IMR-90 (cell line): ENCODE measurements around the gene ARMH3. TPM values are rescaled to one million over a fixed set of nuclear protein-coding genes. Genes with fewer than 3 reads are reported as not detected.

ENCODE experiments used
- ATAC-seq: fragments of 200-7000 bp; cut with Tn5 transposase; 2 replicates; pipeline ENCODE4 v1.9.1; 2020; ENCODE audit warnings: low read depth, mild to moderate bottlenecking, moderate library complexity
- BruUV-seq: library from RNA; stranded (reverse); fragments of 400-500 nt; replicated peaks from 2 replicates; lab custom pipeline; 2021; lab: Mats Ljungman, UMichigan
- CTCF ChIA-PET: fragments of 300-600 bp; formaldehyde crosslinking; extraction: SDS; loops from one replicate; lab custom pipeline; 2021; ENCODE audit warnings: antibody characterized with exemption; lab: Yijun Ruan, JAX
- POLR2A ChIA-PET: fragments of 300-600 bp; sonication (Branson Sonifier 250); formaldehyde crosslinking; loops from one replicate; lab custom pipeline; 2022; ENCODE audit warnings: antibody characterized with exemption; ENCODE audit not compliant: unreplicated experiment; lab: Charles Lee
- DNase-seq: peaks from one replicate; pipeline ENCODE4 v3.0.0; 2013
- H2AFZ ChIP-seq: replicated peaks from 2 replicates; pipeline ENCODE3; 2013; ENCODE audit warnings: low read length, mild to moderate bottlenecking; ENCODE audit not compliant: poor library complexity
- H2AK5ac ChIP-seq: 2 replicates; pipeline ENCODE4 v1.6.1; 2013; ENCODE audit warnings: low read depth, low read length, inconsistent platforms
- H2AK9ac ChIP-seq: replicated peaks from 2 replicates; pipeline ENCODE3; 2013; ENCODE audit warnings: mild to moderate bottlenecking, low read depth, low read length, moderate library complexity; ENCODE audit not compliant: poor library complexity
- H2BK120ac ChIP-seq: 2 replicates; pipeline ENCODE4 v1.6.1; 2013; ENCODE audit warnings: low read depth, low read length, inconsistent platforms
- H2BK15ac ChIP-seq: 3 replicates; pipeline ENCODE4 v1.6.1; 2013; ENCODE audit warnings: low read depth, low read length, inconsistent platforms
- H2BK20ac ChIP-seq: 2 replicates; pipeline ENCODE4 v1.6.1; 2013; ENCODE audit warnings: low read depth, mild to moderate bottlenecking, inconsistent platforms, low read length, moderate library complexity
- H2BK5ac ChIP-seq: 2 replicates; pipeline ENCODE4 v1.6.1; 2013; ENCODE audit warnings: mild to moderate bottlenecking, low read depth, low read length, inconsistent platforms; ENCODE audit not compliant: poor library complexity, severe bottlenecking
- H3K14ac ChIP-seq: replicated peaks from 2 replicates; pipeline ENCODE4 v1.6.1; 2013; ENCODE audit warnings: low read depth, low read length, inconsistent platforms
- H3K18ac ChIP-seq: 2 replicates; pipeline ENCODE4 v1.6.1; 2013; ENCODE audit warnings: low read depth, low read length, control low read depth
- H3K23ac ChIP-seq: 2 replicates; pipeline ENCODE4 v1.6.1; 2013; ENCODE audit warnings: low read depth, low read length, inconsistent platforms
- H3K27ac ChIP-seq: 2 replicates; pipeline ENCODE4 v1.5.1; 2013; ENCODE audit warnings: mild to moderate bottlenecking, control low read depth, low read length; ENCODE audit not compliant: insufficient read depth
- H3K27me3 ChIP-seq: 2 replicates; pipeline ENCODE4 v1.6.1; 2013; ENCODE audit warnings: low read length; ENCODE audit not compliant: control insufficient read depth, insufficient read depth
- H3K36me3 ChIP-seq: 2 replicates; pipeline ENCODE4 v1.6.1; 2013; ENCODE audit warnings: low read length, mixed read lengths; ENCODE audit not compliant: control insufficient read depth, insufficient read depth
- H3K4ac ChIP-seq: 2 replicates; pipeline ENCODE4 v1.6.1; 2013; ENCODE audit warnings: low read depth, low read length, inconsistent platforms
- H3K4me1 ChIP-seq: 2 replicates; pipeline ENCODE4 v1.6.1; 2013; ENCODE audit warnings: low read length, mixed read lengths; ENCODE audit not compliant: control insufficient read depth, insufficient read depth
- H3K4me2 ChIP-seq: 2 replicates; pipeline ENCODE4 v1.6.1; 2013; ENCODE audit warnings: low read depth, mild to moderate bottlenecking, control low read depth, low read length, moderate library complexity
- H3K4me3 ChIP-seq: 2 replicates; pipeline ENCODE4 v1.5.1; 2013; ENCODE audit warnings: low read depth, mild to moderate bottlenecking, control low read depth, low read length, moderate library complexity; ENCODE audit not compliant: insufficient read depth
- H3K56ac ChIP-seq: 2 replicates; pipeline ENCODE4 v1.6.1; 2013; ENCODE audit warnings: low read length, inconsistent platforms; ENCODE audit not compliant: insufficient read depth; ENCODE audit errors: extremely low read depth
- H3K79me1 ChIP-seq, 2 experiments: 2 replicates each; pipeline ENCODE4 v1.6.1; 2013; ENCODE audit warnings: low read length in 2 of 2, inconsistent platforms in 1 of 2, low read depth in 1 of 2
- H3K9ac ChIP-seq: 2 replicates; pipeline ENCODE4 v1.6.1; 2013; ENCODE audit warnings: low read depth, low read length, control low read depth
- H3K9me1 ChIP-seq: 2 replicates; pipeline ENCODE4 v1.6.1; 2013; ENCODE audit warnings: low read length, inconsistent platforms; ENCODE audit not compliant: insufficient read depth
- H3K9me3 ChIP-seq: 2 replicates; pipeline ENCODE4 v1.6.1; 2013; ENCODE audit warnings: low read length; ENCODE audit not compliant: control insufficient read depth, insufficient read depth
- H4K20me1 ChIP-seq: 2 replicates; pipeline ENCODE4 v1.6.1; 2013; ENCODE audit warnings: low read length, inconsistent platforms; ENCODE audit not compliant: insufficient read depth
- H4K5ac ChIP-seq: 2 replicates; pipeline ENCODE4 v1.6.1; 2013; ENCODE audit warnings: mild to moderate bottlenecking, low read depth, low read length, control low read depth
- H4K8ac ChIP-seq, 2 experiments: 2 replicates each; pipeline ENCODE4 v1.6.1; 2013; ENCODE audit warnings: low read depth in 2 of 2, low read length in 2 of 2, control low read depth in 1 of 2, inconsistent platforms in 1 of 2
- H4K91ac ChIP-seq: 2 replicates; pipeline ENCODE4 v1.6.1; 2013; ENCODE audit warnings: low read depth, low read length, inconsistent platforms; ENCODE audit not compliant: insufficient read depth
- BHLHE40 ChIP-seq: fragments of 150-350 bp; IDR thresholded peaks from 2 replicates; pipeline ENCODE4 v1.6.1; 2016; ENCODE audit warnings: mild to moderate bottlenecking, low read depth, low read length
- ELK1 ChIP-seq: fragments of 150-350 bp; IDR thresholded peaks from 2 replicates; pipeline ENCODE4 v1.6.1; 2016; ENCODE audit warnings: low read depth, mild to moderate bottlenecking, low read length, moderate library complexity, borderline replicate concordance
- MAZ ChIP-seq: IDR thresholded peaks from 2 replicates; pipeline ENCODE4 v1.6.1; 2012; ENCODE audit warnings: low read depth, mild to moderate bottlenecking, low read length, improper control_type of control experiment, moderate library complexity, borderline replicate concordance
- MXI1 ChIP-seq: IDR thresholded peaks from 2 replicates; pipeline ENCODE4 v1.6.1; 2012; ENCODE audit warnings: low read depth, mild to moderate bottlenecking, low read length, moderate library complexity, borderline replicate concordance
- POLR2A ChIP-seq: IDR thresholded peaks from 2 replicates; pipeline ENCODE4 v1.6.1; 2012; ENCODE audit warnings: mild to moderate bottlenecking, low read depth, low read length
- RAD21 ChIP-seq: IDR thresholded peaks from 2 replicates; pipeline ENCODE4 v1.6.1; 2012; ENCODE audit warnings: low read length, improper control_type of control experiment
- RFX5 ChIP-seq: IDR thresholded peaks from 2 replicates; pipeline ENCODE4 v1.8.0; 2012; ENCODE audit warnings: low read depth, mild to moderate bottlenecking, low read length, moderate library complexity
- SMC3 ChIP-seq: fragments of 150-350 bp; IDR thresholded peaks from 2 replicates; pipeline ENCODE4 v1.6.1; 2016; ENCODE audit warnings: low read depth, mild to moderate bottlenecking, antibody characterized with exemption, low read length, moderate library complexity
- USF2 ChIP-seq: fragments of 150-350 bp; IDR thresholded peaks from 2 replicates; pipeline ENCODE4 v1.6.1; 2017; ENCODE audit warnings: mild to moderate bottlenecking, antibody characterized with exemption, low read length, low read depth
- WGBS, 2 experiments: methylation state at CpG; one replicate each; pipeline versions ENCODE4 v1.1.5 to v1.1.7; 2013; ENCODE audit warnings: missing lambda C conversion rate in 2 of 2; ENCODE audit not compliant: insufficient read length in 1 of 2; ENCODE audit errors: extremely low coverage in 2 of 2; 5-methylcytosine and 5-hydroxymethylcytosine counted together
- dilution Hi-C: fragments of 300-500 bp; cut with HindIII; formaldehyde crosslinking; loops from one replicate; pipeline ENCODE4 v1.14.3; 2018; ENCODE audit warnings: low sequenced_read_pairs; ENCODE audit not compliant: unreplicated experiment
- in situ Hi-C: fragments of 300-500 bp; cut with MboI; formaldehyde crosslinking; loops from 3 replicates; pipeline ENCODE4 v1.14.3; 2019; ENCODE audit warnings: low sequenced_read_pairs, inconsistent platforms, mixed read lengths
- intact Hi-C: fragments of 100-400 bp; cut with micrococcal nuclease; formaldehyde crosslinking; loops from 2 replicates; pipeline ENCODE4 v1.10.0; 2022
- polyA plus RNA-seq, 3 experiments: library from polyadenylated mRNA; depleted of rRNA; stranded (reverse); fragments of >200 nt; gene quantifications; 2 replicates each; pipeline ENCODE4 v1.2.3, GENCODE V29; 2012; ENCODE audit warnings: low replicate concordance in 1 of 3
- total RNA-seq: library from RNA; depleted of rRNA; stranded (reverse); fragments of >200 nt; gene quantifications from 2 replicates; pipeline ENCODE4 v1.2.3, GENCODE V29; 2012

ARMH3 gene
- total and polyA plus RNA-seq, 2 of the 4 experiments (the other 2 are of a cell fraction), result 12.1 to 13.1 TPM

- Histone ChIP-seq H4K8ac (no peak overlapping the region), H3K4me2 (no peak overlapping the region), H3K27me3 (no peaks in the 10 kb centered on the region), H3K9me3 (no peaks in the 10 kb centered on the region), H3K27ac (no peak overlapping the region), H2BK20ac (no peak overlapping the region), H2AK9ac (no peak overlapping the region), H2BK15ac (no peak overlapping the region), H2AK5ac (no peak overlapping the region), H4K91ac (no peak overlapping the region), H2BK5ac (no peak overlapping the region), H3K23ac (no peak overlapping the region), H3K14ac (no peak overlapping the region), H4K20me1 (peaks cover 36% of the 10 kb centered on the region), H3K4ac (no peak overlapping the region), H3K18ac (no peak overlapping the region), H3K9ac (no peak overlapping the region), H2BK120ac (no peak overlapping the region), H3K79me1 (peaks cover 22 to 46% of the 10 kb centered on the region in 2 experiments), H3K4me1 (peaks cover 20% of the 10 kb centered on the region), H2AFZ (no peak overlapping the region), H3K9me1 (peaks cover 22% of the 10 kb centered on the region), H3K56ac (no peak overlapping the region), H3K36me3 (peaks cover 20% of the 10 kb centered on the region), H4K5ac (no peak overlapping the region), H3K4me3 (no peak overlapping the region)
- ATAC-seq (no peak), DNase-seq (no peak)
- no peak for TF ChIP-seq MXI1
- TF ChIP-seq RFX5, result no peak
- no peak for TF ChIP-seq RAD21
- no peak for TF ChIP-seq BHLHE40
- no peak for TF ChIP-seq POLR2A
- no peak for TF ChIP-seq USF2
- TF ChIP-seq ELK1, result no peak
- TF ChIP-seq SMC3, result no peak
- no peak for TF ChIP-seq MAZ
- no TSS peak for BruUV-seq
- CTCF ChIA-PET, result interaction anchor here (1.2 kb wide), 1 partner anchor 228 kb away, joined by 3 read pairs; no protein-coding TSS in a partner anchor
- POLR2A ChIA-PET, result interaction anchor here (0.5 kb wide), 1 partner anchor 287 kb away, joined by 3 read pairs; no protein-coding TSS in a partner anchor
- in situ Hi-C loops, result no loop called here
- dilution Hi-C loops, result no loop called here
- no CpG with 5 or more reads among the region's 1 CpG for WGBS, 2 experiments
- intact Hi-C loops, result no loop called here
Observed at GRCh38 chr10:102068216-102068615, 12.2 kb upstream of the ARMH3 start.
